SK-N-SH (cell line): ENCODE results near the gene ZDHHC12. TPM values are rescaled to one million over a fixed set of nuclear protein-coding genes. Genes with fewer than 3 reads are reported as not detected.

Experiments used
- CTCF ChIA-PET: fragments of 300-600, 350-600 bp; formaldehyde crosslinking; extraction: SDS; loops from one replicate; lab custom pipeline; 2021; lab: Yijun Ruan, JAX
- POLR2A ChIA-PET: fragments of 350-600 bp; sonication (Branson Sonifier 250); formaldehyde crosslinking; extraction: SDS; loops from one replicate; lab custom pipeline; 2020; ENCODE audit warnings: antibody characterized with exemption, inconsistent platforms; lab: Yijun Ruan, JAX
- DNase-seq: peaks from one replicate; pipeline ENCODE4 v3.0.0; 2012
- H2AFZ ChIP-seq: fragments of 200-600 bp; sonication (generic); 2 replicates; pipeline ENCODE4 v1.8.1; 2016; ENCODE audit warnings: antibody characterized with exemption, mild to moderate bottlenecking, low read depth
- H3F3A ChIP-seq: fragments of 200-600 bp; sonication (generic); replicated peaks from 2 replicates; pipeline ENCODE3; 2016; ENCODE audit warnings: antibody characterized with exemption, mild to moderate bottlenecking; ENCODE audit not compliant: insufficient read depth
- H3K27ac ChIP-seq, 2 experiments: fragments of 200-500 bp in 1 of 2; fragments of 200-600 bp in 1 of 2; sonication (Bioruptor generic) in 1 of 2; sonication (generic), shearing (Covaris generic) in 1 of 2; 2 replicates each; pipeline versions ENCODE4 v1.5.1 to v1.6.1; 2014 to 2016; ENCODE audit warnings: low read depth in 2 of 2, inconsistent platforms in 1 of 2, low read length in 1 of 2, mild to moderate bottlenecking in 1 of 2, mixed read lengths in 1 of 2
- H3K27me3 ChIP-seq: fragments of 200-600 bp; sonication (generic), shearing (Covaris generic); 2 replicates; pipeline ENCODE4 v1.6.1; 2016; ENCODE audit warnings: mixed run types; ENCODE audit not compliant: insufficient read depth
- H3K36me3 ChIP-seq, 2 experiments: fragments of 200-500 bp in 1 of 2; fragments of 200-600 bp in 1 of 2; sonication (Bioruptor generic) in 1 of 2; sonication (generic) in 1 of 2; replicated peaks in 1 of 2; 2 replicates each; pipeline versions ENCODE3 to v1.5.1; 2014 to 2016; ENCODE audit warnings: low read length in 1 of 2, mild to moderate bottlenecking in 1 of 2; ENCODE audit not compliant: insufficient read depth in 2 of 2, control insufficient read depth in 1 of 2
- H3K4me1 ChIP-seq, 2 experiments: fragments of 200-500 bp in 1 of 2; fragments of 200-600 bp in 1 of 2; sonication (Bioruptor generic) in 1 of 2; sonication (generic), shearing (Covaris generic) in 1 of 2; 2 replicates each; pipeline versions ENCODE4 v1.5.1 to v1.6.1; 2014 to 2016; ENCODE audit warnings: low read depth in 1 of 2, low read length in 1 of 2, mixed run types in 1 of 2; ENCODE audit not compliant: insufficient read depth in 2 of 2, control insufficient read depth in 1 of 2
- H3K4me2 ChIP-seq: fragments of 200-600 bp; sonication (generic), shearing (Covaris generic); 2 replicates; pipeline ENCODE4 v1.6.1; 2017; ENCODE audit warnings: mixed run types
- H3K4me3 ChIP-seq, 2 experiments: fragments of 200-500 bp in 1 of 2; fragments of 200-600 bp in 1 of 2; sonication (Bioruptor generic) in 1 of 2; sonication (generic), shearing (Covaris generic) in 1 of 2; 2 replicates each; pipeline versions ENCODE4 v1.5.1 to v1.8.1; 2014 to 2016; ENCODE audit warnings: low read depth in 2 of 2, inconsistent platforms in 1 of 2, low read length in 1 of 2, mild to moderate bottlenecking in 1 of 2, mixed read lengths in 1 of 2, moderate library complexity in 1 of 2
- H3K79me2 ChIP-seq: fragments of 200-600 bp; sonication (generic); 2 replicates; pipeline ENCODE4 v1.8.1; 2017; ENCODE audit warnings: mild to moderate bottlenecking; ENCODE audit not compliant: insufficient read depth
- H3K9ac ChIP-seq: fragments of 200-600 bp; sonication (generic); 2 replicates; pipeline ENCODE4 v1.6.1; 2017; ENCODE audit warnings: mixed run types
- H3K9me2 ChIP-seq: fragments of 200-600 bp; sonication (generic); 2 replicates; pipeline ENCODE4 v1.6.1; 2017; ENCODE audit warnings: mixed run types
- H3K9me3 ChIP-seq: fragments of 200-600 bp; sonication (generic); 2 replicates; pipeline ENCODE4 v1.6.1; 2017; ENCODE audit warnings: mixed run types, mild to moderate bottlenecking, moderate library complexity
- H4K20me1 ChIP-seq: fragments of 200-600 bp; sonication (generic); 2 replicates; pipeline ENCODE4 v1.6.1; 2017; ENCODE audit warnings: mild to moderate bottlenecking, mixed run types; ENCODE audit not compliant: insufficient read depth
- CHD2 ChIP-seq: fragments of 150-350 bp; IDR thresholded peaks from 2 replicates; pipeline ENCODE4 v1.6.1; 2018; ENCODE audit warnings: low read length; ENCODE audit not compliant: partially characterized antibody
- FOXJ3 ChIP-seq: sonication (generic); formaldehyde crosslinking; IDR thresholded peaks from 2 replicates; pipeline ENCODE4 v1.5.1; 2020; ENCODE audit warnings: mild to moderate bottlenecking, missing genetic modification reagents
- GABPA ChIP-seq: IDR thresholded peaks from 2 replicates; pipeline ENCODE4 v1.4.0; 2012; ENCODE audit warnings: low read depth, mild to moderate bottlenecking
- GATA2 ChIP-seq: sonication (generic); formaldehyde crosslinking; IDR thresholded peaks from 2 replicates; pipeline ENCODE4 v1.5.0; 2020; ENCODE audit warnings: mild to moderate bottlenecking, missing genetic modification reagents
- JUND ChIP-seq: IDR thresholded peaks from 2 replicates; pipeline ENCODE4 v1.4.0; 2012
- MEF2A ChIP-seq: IDR thresholded peaks from 2 replicates; pipeline ENCODE4 v1.4.0; 2012; ENCODE audit warnings: low read depth, borderline replicate concordance
- RAD21 ChIP-seq: IDR thresholded peaks from 2 replicates; pipeline ENCODE4 v1.6.1; 2012; ENCODE audit warnings: mild to moderate bottlenecking, low read length
- TAF1 ChIP-seq: IDR thresholded peaks from 2 replicates; pipeline ENCODE4 v1.6.1; 2012; ENCODE audit warnings: low read depth, mild to moderate bottlenecking, low read length, moderate library complexity, borderline replicate concordance
- TCF12 ChIP-seq: IDR thresholded peaks from 2 replicates; pipeline ENCODE4 v1.4.0; 2012
- TEAD4 ChIP-seq: IDR thresholded peaks from 2 replicates; pipeline ENCODE4 v1.4.0; 2012; ENCODE audit warnings: mild to moderate bottlenecking, borderline replicate concordance; ENCODE audit not compliant: insufficient read depth
- YY1 ChIP-seq: IDR thresholded peaks from 2 replicates; pipeline ENCODE4 v1.4.0; 2012; ENCODE audit warnings: low read depth, mild to moderate bottlenecking
- WGBS: methylation state at CpG from one replicate; pipeline ENCODE4 v1.1.6; 2017; ENCODE audit warnings: low lambda C conversion rate; 5-methylcytosine and 5-hydroxymethylcytosine counted together
- polyA plus RNA-seq, 3 experiments: library from polyadenylated mRNA; depleted of rRNA; stranded (reverse); fragments of >200 nt; gene quantifications; 2 replicates each; pipeline ENCODE4 v1.2.3, GENCODE V29; 2012
- TF ChIP-seq, protein P1 (sequence below): fragments of 150-350 bp; IDR thresholded peaks from 2 replicates; pipeline ENCODE4 v1.6.1; 2017; ENCODE audit warnings: antibody characterized with exemption, low read length, low read depth, borderline replicate concordance
- TF ChIP-seq, protein P2 (sequence below): fragments of 150-350 bp; IDR thresholded peaks from 2 replicates; pipeline ENCODE4 v1.6.1; 2016; ENCODE audit warnings: mild to moderate bottlenecking, low read depth, low read length
- TF ChIP-seq, protein P3 (sequence below): IDR thresholded peaks from 2 replicates; pipeline ENCODE4 v1.6.1; 2012; ENCODE audit warnings: mild to moderate bottlenecking, low read depth, low read length, moderate library complexity
- TF ChIP-seq, protein P4 (sequence below): IDR thresholded peaks from 2 replicates; pipeline ENCODE4 v1.4.0; 2012; ENCODE audit warnings: low read depth, borderline replicate concordance

ZDHHC12 gene
- polyA plus RNA-seq, 1 of the 3 experiments (the other 2 are of a cell fraction) = 51.3 TPM

DNA sequence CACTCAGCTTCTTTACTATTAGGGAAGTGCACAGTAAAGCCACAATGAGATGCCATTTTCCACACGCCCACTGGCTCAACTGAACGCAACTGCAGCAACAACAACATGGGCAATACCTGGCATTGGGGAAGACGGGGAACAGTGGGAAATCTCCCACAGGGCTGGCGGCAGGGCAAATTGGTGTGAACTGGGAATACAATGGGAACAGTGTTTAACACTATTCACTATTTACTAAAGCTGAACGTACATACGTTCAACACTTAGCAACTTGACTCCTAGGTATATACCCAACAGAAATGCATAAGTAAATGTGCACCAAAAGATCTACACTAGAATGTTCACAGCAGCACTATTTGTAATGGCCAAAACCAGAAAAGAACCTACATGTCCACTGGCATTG is 33.7 kb upstream of the ZDHHC12 start (continued):
- TF ChIP-seq, protein P1, sequence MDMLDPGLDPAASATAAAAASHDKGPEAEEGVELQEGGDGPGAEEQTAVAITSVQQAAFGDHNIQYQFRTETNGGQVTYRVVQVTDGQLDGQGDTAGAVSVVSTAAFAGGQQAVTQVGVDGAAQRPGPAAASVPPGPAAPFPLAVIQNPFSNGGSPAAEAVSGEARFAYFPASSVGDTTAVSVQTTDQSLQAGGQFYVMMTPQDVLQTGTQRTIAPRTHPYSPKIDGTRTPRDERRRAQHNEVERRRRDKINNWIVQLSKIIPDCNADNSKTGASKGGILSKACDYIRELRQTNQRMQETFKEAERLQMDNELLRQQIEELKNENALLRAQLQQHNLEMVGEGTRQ = no peak

DNA sequence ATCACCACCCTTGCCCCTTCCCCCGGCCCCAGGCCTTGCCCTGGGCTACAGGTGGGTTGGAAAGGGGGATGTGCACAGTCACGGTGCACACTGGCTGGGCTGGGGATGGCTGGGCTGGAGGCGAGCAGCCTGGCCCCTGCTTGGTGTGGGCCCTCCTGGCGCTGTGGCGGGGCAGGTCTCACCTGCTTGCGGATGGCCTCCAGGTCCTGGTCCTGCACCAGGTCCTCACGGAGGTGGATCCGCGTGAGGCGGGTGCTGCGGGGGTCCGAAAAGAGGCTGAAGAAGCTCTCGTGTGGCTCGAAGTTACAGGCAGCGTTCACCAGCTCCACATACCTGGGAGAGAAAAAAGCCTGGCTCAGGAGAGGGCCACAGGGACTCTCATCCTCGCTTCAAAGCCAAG is 29.7 kb upstream of the ZDHHC12 start:
- POLR2A ChIA-PET = no interaction called here
- no peaks in the 10 kb centered on the region for H3K79me2 ChIP-seq

More for the DNA sequence above, 29.7 kb upstream of the ZDHHC12 start:
- Histone ChIP-seq H3K9me2 (no peaks in the 10 kb centered on the region), H3K27me3 (no peaks in the 10 kb centered on the region), H3K9ac (no peak overlapping the region), H3K27ac (no peak overlapping the region), H3K9me3 (no peaks in the 10 kb centered on the region), H3K4me2 (no peak overlapping the region), H3F3A (no peaks in the 10 kb centered on the region), H3K36me3 (peaks cover 0 to 3% of the 10 kb centered on the region in 2 experiments), H2AFZ (no peak overlapping the region), H4K20me1 (no peaks in the 10 kb centered on the region), H3K4me1 (no peaks in the 10 kb centered on the region), H3K4me3 (no peak overlapping the region)
- TF ChIP-seq, protein P2, sequence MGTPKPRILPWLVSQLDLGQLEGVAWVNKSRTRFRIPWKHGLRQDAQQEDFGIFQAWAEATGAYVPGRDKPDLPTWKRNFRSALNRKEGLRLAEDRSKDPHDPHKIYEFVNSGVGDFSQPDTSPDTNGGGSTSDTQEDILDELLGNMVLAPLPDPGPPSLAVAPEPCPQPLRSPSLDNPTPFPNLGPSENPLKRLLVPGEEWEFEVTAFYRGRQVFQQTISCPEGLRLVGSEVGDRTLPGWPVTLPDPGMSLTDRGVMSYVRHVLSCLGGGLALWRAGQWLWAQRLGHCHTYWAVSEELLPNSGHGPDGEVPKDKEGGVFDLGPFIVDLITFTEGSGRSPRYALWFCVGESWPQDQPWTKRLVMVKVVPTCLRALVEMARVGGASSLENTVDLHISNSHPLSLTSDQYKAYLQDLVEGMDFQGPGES = no peak
- no peak for TF ChIP-seq TCF12
- TF ChIP-seq FOXJ3 (CRISPR knock-in tag) = no peak
- no peak for TF ChIP-seq TEAD4
- TF ChIP-seq CHD2 = no peak
- no peak for TF ChIP-seq YY1
- TF ChIP-seq, protein P3, sequence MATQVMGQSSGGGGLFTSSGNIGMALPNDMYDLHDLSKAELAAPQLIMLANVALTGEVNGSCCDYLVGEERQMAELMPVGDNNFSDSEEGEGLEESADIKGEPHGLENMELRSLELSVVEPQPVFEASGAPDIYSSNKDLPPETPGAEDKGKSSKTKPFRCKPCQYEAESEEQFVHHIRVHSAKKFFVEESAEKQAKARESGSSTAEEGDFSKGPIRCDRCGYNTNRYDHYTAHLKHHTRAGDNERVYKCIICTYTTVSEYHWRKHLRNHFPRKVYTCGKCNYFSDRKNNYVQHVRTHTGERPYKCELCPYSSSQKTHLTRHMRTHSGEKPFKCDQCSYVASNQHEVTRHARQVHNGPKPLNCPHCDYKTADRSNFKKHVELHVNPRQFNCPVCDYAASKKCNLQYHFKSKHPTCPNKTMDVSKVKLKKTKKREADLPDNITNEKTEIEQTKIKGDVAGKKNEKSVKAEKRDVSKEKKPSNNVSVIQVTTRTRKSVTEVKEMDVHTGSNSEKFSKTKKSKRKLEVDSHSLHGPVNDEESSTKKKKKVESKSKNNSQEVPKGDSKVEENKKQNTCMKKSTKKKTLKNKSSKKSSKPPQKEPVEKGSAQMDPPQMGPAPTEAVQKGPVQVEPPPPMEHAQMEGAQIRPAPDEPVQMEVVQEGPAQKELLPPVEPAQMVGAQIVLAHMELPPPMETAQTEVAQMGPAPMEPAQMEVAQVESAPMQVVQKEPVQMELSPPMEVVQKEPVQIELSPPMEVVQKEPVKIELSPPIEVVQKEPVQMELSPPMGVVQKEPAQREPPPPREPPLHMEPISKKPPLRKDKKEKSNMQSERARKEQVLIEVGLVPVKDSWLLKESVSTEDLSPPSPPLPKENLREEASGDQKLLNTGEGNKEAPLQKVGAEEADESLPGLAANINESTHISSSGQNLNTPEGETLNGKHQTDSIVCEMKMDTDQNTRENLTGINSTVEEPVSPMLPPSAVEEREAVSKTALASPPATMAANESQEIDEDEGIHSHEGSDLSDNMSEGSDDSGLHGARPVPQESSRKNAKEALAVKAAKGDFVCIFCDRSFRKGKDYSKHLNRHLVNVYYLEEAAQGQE = no peak
- TF ChIP-seq JUND = no peak
- no peak for TF ChIP-seq GATA2 (CRISPR knock-in tag)
- no peak for TF ChIP-seq GABPA
- no peak for TF ChIP-seq RAD21
- TF ChIP-seq, protein P1 = no peak
- no peak for TF ChIP-seq MEF2A
- TF ChIP-seq, protein P4, sequence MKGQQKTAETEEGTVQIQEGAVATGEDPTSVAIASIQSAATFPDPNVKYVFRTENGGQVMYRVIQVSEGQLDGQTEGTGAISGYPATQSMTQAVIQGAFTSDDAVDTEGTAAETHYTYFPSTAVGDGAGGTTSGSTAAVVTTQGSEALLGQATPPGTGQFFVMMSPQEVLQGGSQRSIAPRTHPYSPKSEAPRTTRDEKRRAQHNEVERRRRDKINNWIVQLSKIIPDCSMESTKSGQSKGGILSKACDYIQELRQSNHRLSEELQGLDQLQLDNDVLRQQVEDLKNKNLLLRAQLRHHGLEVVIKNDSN = no peak
- no peak for TF ChIP-seq TAF1
- 94% methylated on average over 5 of the region's 16 CpGs for WGBS
- no peak for DNase-seq
- CTCF ChIA-PET = interaction anchor here (1.1 kb wide), 1 partner anchor 126 kb away, joined by 3 read pairs; no protein-coding TSS in a partner anchor
